MM.1S (cell line): ENCODE data around the gene PTPRN2.
A peak's percentile ranks its signal among the peaks of the same experiment; 100 is the strongest.

ENCODE experiments used
- DNase-seq: peaks from one replicate; pipeline ENCODE4 v3.0.0-alpha.2; 2015
- H2AFZ ChIP-seq: fragments of 300-600 bp; sonication (generic); 2 replicates; pipeline ENCODE4 v1.6.0; 2016; ENCODE audit warnings: antibody characterized with exemption, low read length
- H3F3A ChIP-seq: fragments of 300-600 bp; sonication (generic); 2 replicates; pipeline ENCODE4 v1.6.1; 2016; ENCODE audit warnings: mild to moderate bottlenecking, antibody characterized with exemption, low read length, moderate library complexity, mixed read lengths; ENCODE audit not compliant: insufficient read depth
- H3K27ac ChIP-seq: fragments of 300-600 bp; sonication (generic); 2 replicates; pipeline ENCODE4 v1.5.1; 2016; ENCODE audit warnings: mild to moderate bottlenecking, low read length
- H3K27me3 ChIP-seq: fragments of 300-600 bp; sonication (generic); replicated peaks from 2 replicates; pipeline ENCODE4 v1.6.0; 2016; ENCODE audit warnings: low read length; ENCODE audit not compliant: insufficient read depth
- H3K36me3 ChIP-seq: fragments of 300-600 bp; sonication (generic); replicated peaks from 2 replicates; pipeline ENCODE4 v1.6.1; 2016; ENCODE audit warnings: mild to moderate bottlenecking, low read length, mixed read lengths; ENCODE audit not compliant: insufficient read depth
- H3K4me1 ChIP-seq: fragments of 300-600 bp; sonication (generic); 2 replicates; pipeline ENCODE4 v1.6.1; 2016; ENCODE audit warnings: low read length, mixed read lengths
- H3K4me2 ChIP-seq: fragments of 300-600 bp; sonication (generic); 2 replicates; pipeline ENCODE4 v1.6.0; 2016; ENCODE audit warnings: low read depth, low read length
- H3K4me3 ChIP-seq: fragments of 300-600 bp; sonication (generic); 2 replicates; pipeline ENCODE4 v1.5.1; 2016; ENCODE audit warnings: low read length, mixed read lengths
- H3K79me2 ChIP-seq: fragments of 300-600 bp; sonication (generic); 2 replicates; pipeline ENCODE4 v1.6.1; 2016; ENCODE audit warnings: mixed run types, low read length, mixed read lengths
- H3K9ac ChIP-seq: fragments of 300-600 bp; sonication (generic); 2 replicates; pipeline ENCODE4 v1.6.1; 2016; ENCODE audit warnings: low read length, mixed read lengths
- H3K9me2 ChIP-seq: fragments of 300-600 bp; sonication (generic); replicated peaks from 2 replicates; pipeline ENCODE4 v1.6.1; 2016; ENCODE audit warnings: mild to moderate bottlenecking, low read length, mixed read lengths; ENCODE audit not compliant: insufficient read depth
- H3K9me3 ChIP-seq: fragments of 300-600 bp; sonication (generic); replicated peaks from 2 replicates; pipeline ENCODE4 v1.6.1; 2016; ENCODE audit warnings: mild to moderate bottlenecking, low read length, mixed read lengths; ENCODE audit not compliant: insufficient read depth
- H4K20me1 ChIP-seq: fragments of 300-600 bp; sonication (generic); 2 replicates; pipeline ENCODE4 v1.6.1; 2016; ENCODE audit warnings: mild to moderate bottlenecking, low read length, moderate library complexity, mixed read lengths; ENCODE audit not compliant: insufficient read depth
- CTCF ChIP-seq: fragments of 300-600 bp; sonication (generic); IDR thresholded peaks from 2 replicates; pipeline ENCODE4 v1.5.1; 2016; ENCODE audit warnings: antibody characterized with exemption, low read length, mixed read lengths
- EZH2 ChIP-seq: fragments of 300-600 bp; sonication (generic); optimal IDR thresholded peaks from 2 replicates; pipeline ENCODE3; 2017; ENCODE audit warnings: low read depth, mild to moderate bottlenecking, antibody characterized with exemption, low read length, mixed read lengths
- EZH2phosphoT487 ChIP-seq: fragments of 300-600 bp; sonication (generic); IDR thresholded peaks from 2 replicates; pipeline ENCODE4 v1.6.1; 2018; ENCODE audit warnings: antibody characterized with exemption, low read length

Gene PTPRN2

GRCh38 chr7:157532068-157532467, 1055.6 kb downstream of the PTPRN2 start:
- H2AFZ ChIP-seq, result no peak overlapping the region

GRCh38 chr7:157529768-157530560, 1057.7 kb downstream of the PTPRN2 start:
- Histone ChIP-seq H3K36me3 (no peaks in the 10 kb centered on the region), H3K79me2 (no peaks in the 10 kb centered on the region), H2AFZ (no peak overlapping the region), H3K9me3 (no peaks in the 10 kb centered on the region), H3F3A (no peaks in the 10 kb centered on the region), H3K9ac (no peak overlapping the region), H3K4me3 (no peak overlapping the region), H3K27ac (no peak overlapping the region), H3K27me3 (peaks cover 98% of the 10 kb centered on the region), H4K20me1 (no peaks in the 10 kb centered on the region), H3K4me1 (no peaks in the 10 kb centered on the region), H3K4me2 (peak overlapping the region; percentile 21; the same call in 1 of the 2 replicates), H3K9me2 (no peaks in the 10 kb centered on the region)
- no peak for DNase-seq
- TF ChIP-seq EZH2phosphoT487, result no peak
- TF ChIP-seq EZH2, result no peak
- no peak for TF ChIP-seq CTCF

More at GRCh38 chr7:157532068-157532467, 1055.6 kb downstream of the PTPRN2 start:
- Histone ChIP-seq H3K9me3 (no peaks in the 10 kb centered on the region), H4K20me1 (no peaks in the 10 kb centered on the region), H3K79me2 (no peaks in the 10 kb centered on the region), H3F3A (no peaks in the 10 kb centered on the region), H3K9me2 (no peaks in the 10 kb centered on the region), H3K27me3 (peaks cover 97% of the 10 kb centered on the region), H3K9ac (no peak overlapping the region), H3K4me1 (no peaks in the 10 kb centered on the region), H3K27ac (no peak overlapping the region), H3K4me2 (no peak overlapping the region), H3K36me3 (no peaks in the 10 kb centered on the region), H3K4me3 (no peak overlapping the region)
- TF ChIP-seq EZH2, result no peak
- TF ChIP-seq EZH2phosphoT487, result no peak
- TF ChIP-seq CTCF, result no peak
- no peak for DNase-seq

- Histone ChIP-seq H4K20me1 (no peaks in the 10 kb centered on the region), H3K36me3 (no peaks in the 10 kb centered on the region), H3K4me3 (no peak overlapping the region), H3K4me1 (no peaks in the 10 kb centered on the region), H3K27ac (no peak overlapping the region), H3F3A (no peaks in the 10 kb centered on the region), H3K27me3 (peaks cover 98% of the 10 kb centered on the region), H3K9me3 (no peaks in the 10 kb centered on the region), H3K79me2 (no peaks in the 10 kb centered on the region), H3K9ac (no peak overlapping the region), H3K9me2 (no peaks in the 10 kb centered on the region), H2AFZ (no peak overlapping the region), H3K4me2 (peak overlapping the region; percentile 21; the same call in 1 of the 2 replicates)
- no peak for TF ChIP-seq CTCF
- no peak for TF ChIP-seq EZH2
- no peak for TF ChIP-seq EZH2phosphoT487
- no peak for DNase-seq
Observed at GRCh38 chr7:157528785-157529341, 1058.8 kb downstream of the PTPRN2 start.
